ENCODE data around the gene KANSL2.

The KANSL2 gene

DNA sequence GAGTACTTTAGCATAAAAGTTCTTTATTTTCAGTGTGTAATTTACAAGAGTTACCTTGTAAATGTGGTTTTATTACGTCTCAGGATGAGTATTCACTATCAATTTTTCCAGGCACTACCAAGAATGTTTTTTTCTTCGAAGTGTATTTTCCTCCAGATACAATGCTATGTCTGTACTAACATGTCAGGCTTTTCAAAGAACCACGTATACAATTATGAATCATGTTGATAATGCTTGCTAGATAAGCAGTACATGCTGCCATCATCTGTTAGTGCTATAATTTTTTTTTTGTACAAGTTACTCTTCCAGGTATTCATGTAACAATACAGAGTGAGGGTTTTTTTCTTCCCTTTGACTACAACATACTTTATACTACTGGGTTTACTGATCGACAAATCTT is 5.6 kb upstream of the KANSL2 start:
- TF ChIP-seq EZH2phosphoT487 (IDR thresholded peaks at IDR 0.05; ENCODE audit: borderline replicate concordance, low read length) (no peak), CTCF (IDR thresholded peaks at IDR 0.05; ENCODE audit: low read depth, low read length, poor library complexity, severe bottlenecking) (no peak)
- H4K20me1 ChIP-seq (ENCODE audit: control insufficient read depth, insufficient read depth, low read depth, low read length) = peaks cover 10% of the 10 kb centered on the region; the same call in 1 of the 2 replicates
- no peak overlapping the region for H3K4me2 ChIP-seq (ENCODE audit: low read length)
- peaks cover 6% of the 10 kb centered on the region for H3F3A ChIP-seq (ENCODE audit: control insufficient read depth, insufficient read depth)
- H3K27me3 ChIP-seq (ENCODE audit: control insufficient read depth, low read length) = no peaks in the 10 kb centered on the region
- H3K79me2 ChIP-seq (ENCODE audit: control insufficient read depth, low read length) = peaks cover 22% of the 10 kb centered on the region
- H3K9me2 ChIP-seq (replicated peaks; ENCODE audit: control insufficient read depth, low read length) = no peaks in the 10 kb centered on the region
- no peak overlapping the region for H3K4me3 ChIP-seq (ENCODE audit: low read length)
- peaks cover 48% of the 10 kb centered on the region for H3K36me3 ChIP-seq (ENCODE audit: control insufficient read depth, low read length)
- 0 out of 2 replicates have a peak, but pooled peaks cover 5% of the 10 kb centered on the region for H3K4me1 ChIP-seq (ENCODE audit: control insufficient read depth, low read length)
- no peaks in the 10 kb centered on the region for H3K9me3 ChIP-seq (ENCODE audit: control insufficient read depth, insufficient read depth, low read length)
- no peak overlapping the region for H3K27ac ChIP-seq (ENCODE audit: low read depth, low read length)

- H3K79me2 ChIP-seq (ENCODE audit: control insufficient read depth, low read length) = peaks cover 19% of the 10 kb centered on the region
- peaks cover 10% of the 10 kb centered on the region; the same call in 1 of the 2 replicates for H4K20me1 ChIP-seq (ENCODE audit: control insufficient read depth, insufficient read depth, low read depth, low read length)
- no peaks in the 10 kb centered on the region for H3K27me3 ChIP-seq (ENCODE audit: control insufficient read depth, low read length)
- no peak overlapping the region for H3K4me2 ChIP-seq (ENCODE audit: low read length)
- TF ChIP-seq CTCF (IDR thresholded peaks at IDR 0.05; ENCODE audit: low read depth, low read length, poor library complexity, severe bottlenecking) = no peak
- TF ChIP-seq EZH2phosphoT487 (IDR thresholded peaks at IDR 0.05; ENCODE audit: borderline replicate concordance, low read length) = no peak
- peaks cover 6% of the 10 kb centered on the region for H3F3A ChIP-seq (ENCODE audit: control insufficient read depth, insufficient read depth)
- peaks cover 43% of the 10 kb centered on the region for H3K36me3 ChIP-seq (ENCODE audit: control insufficient read depth, low read length)
- no peaks in the 10 kb centered on the region for H3K9me2 ChIP-seq (replicated peaks; ENCODE audit: control insufficient read depth, low read length)
- H3K4me3 ChIP-seq (ENCODE audit: low read length) = no peak overlapping the region
- no peaks in the 10 kb centered on the region for H3K9me3 ChIP-seq (ENCODE audit: control insufficient read depth, insufficient read depth, low read length)
- no peak overlapping the region for H3K27ac ChIP-seq (ENCODE audit: low read depth, low read length)
- 0 out of 2 replicates have a peak, but pooled peaks cover 5% of the 10 kb centered on the region for H3K4me1 ChIP-seq (ENCODE audit: control insufficient read depth, low read length)
Observed at GRCh38 chr12:48686615-48687334, 4.7 kb upstream of the KANSL2 start.

DNA sequence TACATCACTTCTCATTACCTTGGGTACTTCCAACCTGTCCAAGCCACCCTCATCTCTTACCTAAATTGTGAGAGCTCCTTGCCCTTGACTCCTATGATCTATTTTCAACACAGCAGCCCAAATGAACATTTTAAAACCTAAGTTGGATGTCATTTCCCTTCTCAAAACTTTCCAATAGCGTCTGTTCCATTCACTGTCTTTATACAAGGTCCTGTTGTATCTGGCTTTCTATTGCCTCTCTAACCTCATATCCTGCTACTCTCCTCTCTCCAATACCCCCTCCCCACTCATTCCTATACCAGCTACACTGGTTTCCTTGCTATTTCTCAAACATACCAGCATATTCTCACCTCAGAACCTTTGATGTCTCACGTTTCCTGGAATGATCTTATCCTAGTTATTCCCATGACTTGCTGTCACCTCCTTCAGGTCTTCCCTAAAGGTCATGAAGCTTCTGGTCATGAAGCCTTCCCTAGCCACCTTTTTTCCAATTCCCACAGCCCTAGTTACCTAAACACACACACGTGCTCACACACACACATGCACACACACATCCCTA is 4.1 kb upstream of the KANSL2 start:
- no peak for TF ChIP-seq CTCF (IDR thresholded peaks at IDR 0.05; ENCODE audit: low read depth, low read length, poor library complexity, severe bottlenecking)
- TF ChIP-seq EZH2phosphoT487 (IDR thresholded peaks at IDR 0.05; ENCODE audit: borderline replicate concordance, low read length) = no peak
- Histone ChIP-seq H3K4me3 (ENCODE audit: low read length) (no peak overlapping the region), H3K27me3 (ENCODE audit: control insufficient read depth, low read length) (no peaks in the 10 kb centered on the region)

More for the DNA sequence above, 4.1 kb upstream of the KANSL2 start:
- Histone ChIP-seq H3F3A (ENCODE audit: control insufficient read depth, insufficient read depth) (peaks cover 6% of the 10 kb centered on the region), H3K4me1 (ENCODE audit: control insufficient read depth, low read length) (0 out of 2 replicates have a peak, but pooled peaks cover 5% of the 10 kb centered on the region), H4K20me1 (ENCODE audit: control insufficient read depth, insufficient read depth, low read depth, low read length) (peaks cover 9% of the 10 kb centered on the region; the same call in 1 of the 2 replicates), H3K36me3 (ENCODE audit: control insufficient read depth, low read length) (peaks cover 43% of the 10 kb centered on the region), H3K79me2 (ENCODE audit: control insufficient read depth, low read length) (peaks cover 19% of the 10 kb centered on the region), H3K27ac (ENCODE audit: low read depth, low read length) (no peak overlapping the region), H3K9me3 (ENCODE audit: control insufficient read depth, insufficient read depth, low read length) (no peaks in the 10 kb centered on the region), H3K4me2 (ENCODE audit: low read length) (no peak overlapping the region), H3K9me2 (replicated peaks; ENCODE audit: control insufficient read depth, low read length) (no peaks in the 10 kb centered on the region)
